PC-9 (cell line): ENCODE results near the gene SLMAP. TPM values are rescaled to one million over a fixed set of nuclear protein-coding genes. Genes with fewer than 3 reads are reported as not detected.
"Not testable (repeated sequence)": the region's sequence is repeated elsewhere in the genome, so short reads cannot be mapped to it uniquely, and the experiment has no call there.

Source experiments
- BruUV-seq: library from RNA; stranded (reverse); fragments of 400-500 nt; replicated peaks from 2 replicates; lab custom pipeline; 2021; lab: Mats Ljungman, UMichigan
- CTCF ChIA-PET: fragments of 300-600 bp; sonication (Branson Sonifier 250); formaldehyde crosslinking; loops from one replicate; lab custom pipeline; 2022; ENCODE audit warnings: antibody characterized with exemption; lab: Charles Lee
- POLR2A ChIA-PET: fragments of 300-600 bp; sonication (Branson Sonifier 250); formaldehyde crosslinking; loops from one replicate; lab custom pipeline; 2022; ENCODE audit warnings: antibody characterized with exemption; ENCODE audit not compliant: unreplicated experiment; lab: Charles Lee
- DNase-seq, 2 experiments: peaks; one replicate each; pipeline versions ENCODE4 v3.0.0 to v3.0.0-alpha.2; 2015 to 2022; ENCODE audit warnings: mixed read lengths in 1 of 2
- H2AFZ ChIP-seq: fragments of 200-600 bp; sonication (generic); 2 replicates; pipeline ENCODE4 v1.8.1; 2017; ENCODE audit warnings: antibody characterized with exemption
- H3F3A ChIP-seq: fragments of 200-600 bp; sonication (generic); 2 replicates; pipeline ENCODE4 v1.8.1; 2017; ENCODE audit warnings: antibody characterized with exemption, mild to moderate bottlenecking, low read depth; ENCODE audit not compliant: insufficient read depth
- H3K27ac ChIP-seq: fragments of 200-600 bp; sonication (generic); 2 replicates; pipeline ENCODE4 v1.6.1; 2016; ENCODE audit warnings: mixed run types
- H3K27me3 ChIP-seq: fragments of 200-600 bp; sonication (generic); 2 replicates; pipeline ENCODE4 v1.6.1; 2016; ENCODE audit warnings: low read depth, mixed run types; ENCODE audit not compliant: insufficient read depth
- H3K36me3 ChIP-seq: fragments of 200-600 bp; sonication (generic); 2 replicates; pipeline ENCODE4 v1.6.1; 2016; ENCODE audit warnings: low read depth, mixed run types
- H3K4me1 ChIP-seq: fragments of 200-600 bp; sonication (generic); replicated peaks from 2 replicates; pipeline ENCODE4 v1.6.1; 2016; ENCODE audit warnings: mixed run types; ENCODE audit not compliant: insufficient read depth
- H3K4me2 ChIP-seq: fragments of 200-600 bp; sonication (generic); 2 replicates; pipeline ENCODE4 v1.6.1; 2017; ENCODE audit warnings: mixed run types
- H3K4me3 ChIP-seq: fragments of 200-600 bp; sonication (generic); 2 replicates; pipeline ENCODE4 v1.6.1; 2016; ENCODE audit warnings: mixed run types
- H3K79me2 ChIP-seq: fragments of 200-600 bp; sonication (generic); 2 replicates; pipeline ENCODE4 v1.6.1; 2017; ENCODE audit warnings: low read depth, mixed run types
- H3K9me2 ChIP-seq: fragments of 200-600 bp; sonication (generic); 2 replicates; pipeline ENCODE4 v1.8.1; 2017; ENCODE audit warnings: mild to moderate bottlenecking; ENCODE audit not compliant: insufficient read depth
- H3K9me3 ChIP-seq: fragments of 200-600 bp; sonication (generic); 2 replicates; pipeline ENCODE4 v1.8.1; 2016; ENCODE audit warnings: low read depth; ENCODE audit not compliant: insufficient read depth
- H4K20me1 ChIP-seq: fragments of 200-600 bp; sonication (generic); 2 replicates; pipeline ENCODE4 v1.8.1; 2017; ENCODE audit not compliant: insufficient read depth
- EZH2 ChIP-seq: fragments of 200-600 bp; sonication (generic); IDR thresholded peaks from 2 replicates; pipeline ENCODE4 v1.8.0; 2017; ENCODE audit warnings: antibody characterized with exemption, low read depth
- intact Hi-C: fragments of 100-400 bp; cut with micrococcal nuclease; formaldehyde crosslinking; loops from one replicate; pipeline ENCODE4 v1.10.0; 2022; ENCODE audit not compliant: unreplicated experiment
- total RNA-seq: library from RNA; stranded (reverse); gene quantifications from 2 replicates; pipeline ENCODE4 v1.2.3, GENCODE V29; 2021
- TF ChIP-seq, protein P1 (sequence below): fragments of 200-600 bp; sonication (generic); conservative IDR thresholded peaks from 2 replicates; pipeline ENCODE4 v1.6.1; 2017; ENCODE audit warnings: mixed run types, antibody characterized with exemption, mild to moderate bottlenecking, moderate library complexity

The SLMAP gene
- total RNA-seq, 1 experiment from 2014 or later = 119 TPM

DNA sequence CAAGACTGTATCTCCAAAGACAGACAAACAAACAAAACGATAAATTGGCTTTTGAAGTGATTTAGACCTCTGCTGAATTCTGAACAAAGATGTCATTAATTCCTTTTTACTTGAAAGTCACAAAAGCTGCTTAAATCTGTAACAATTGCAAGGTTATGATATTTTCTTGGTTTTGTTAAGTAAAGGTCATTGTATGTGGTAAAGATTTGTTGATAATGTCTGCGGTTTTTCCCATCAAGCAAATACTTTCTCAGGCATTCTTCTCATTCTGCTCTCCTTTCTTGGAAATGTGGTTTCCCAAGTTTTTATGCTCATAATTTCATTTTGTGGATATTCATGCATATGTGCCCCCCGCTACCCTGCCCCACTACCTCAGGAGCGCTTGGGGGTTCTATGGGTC is 116.5 kb downstream of the SLMAP start:
- intact Hi-C loops = no loop called here
- 0 out of 2 replicates have a peak, but pooled peaks cover 7% of the 10 kb centered on the region for H3K36me3 ChIP-seq
- BruUV-seq = no TSS peak
- H3F3A ChIP-seq = no peaks in the 10 kb centered on the region
- no peak overlapping the region for H3K27ac ChIP-seq
- H3K9me2 ChIP-seq = no peaks in the 10 kb centered on the region
- no peaks in the 10 kb centered on the region for H3K9me3 ChIP-seq
- no peak overlapping the region for H2AFZ ChIP-seq
- POLR2A ChIA-PET = no interaction called here
- H3K79me2 ChIP-seq = no peaks in the 10 kb centered on the region
- CTCF ChIA-PET = no interaction called here
- H3K27me3 ChIP-seq = no peaks in the 10 kb centered on the region
- no peak for DNase-seq
- TF ChIP-seq, protein P1, sequence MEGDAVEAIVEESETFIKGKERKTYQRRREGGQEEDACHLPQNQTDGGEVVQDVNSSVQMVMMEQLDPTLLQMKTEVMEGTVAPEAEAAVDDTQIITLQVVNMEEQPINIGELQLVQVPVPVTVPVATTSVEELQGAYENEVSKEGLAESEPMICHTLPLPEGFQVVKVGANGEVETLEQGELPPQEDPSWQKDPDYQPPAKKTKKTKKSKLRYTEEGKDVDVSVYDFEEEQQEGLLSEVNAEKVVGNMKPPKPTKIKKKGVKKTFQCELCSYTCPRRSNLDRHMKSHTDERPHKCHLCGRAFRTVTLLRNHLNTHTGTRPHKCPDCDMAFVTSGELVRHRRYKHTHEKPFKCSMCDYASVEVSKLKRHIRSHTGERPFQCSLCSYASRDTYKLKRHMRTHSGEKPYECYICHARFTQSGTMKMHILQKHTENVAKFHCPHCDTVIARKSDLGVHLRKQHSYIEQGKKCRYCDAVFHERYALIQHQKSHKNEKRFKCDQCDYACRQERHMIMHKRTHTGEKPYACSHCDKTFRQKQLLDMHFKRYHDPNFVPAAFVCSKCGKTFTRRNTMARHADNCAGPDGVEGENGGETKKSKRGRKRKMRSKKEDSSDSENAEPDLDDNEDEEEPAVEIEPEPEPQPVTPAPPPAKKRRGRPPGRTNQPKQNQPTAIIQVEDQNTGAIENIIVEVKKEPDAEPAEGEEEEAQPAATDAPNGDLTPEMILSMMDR = no peak
- no peak for TF ChIP-seq EZH2
- no peaks in the 10 kb centered on the region for H4K20me1 ChIP-seq
- no peak overlapping the region for H3K4me3 ChIP-seq
- H3K4me2 ChIP-seq = no peak overlapping the region
- no peaks in the 10 kb centered on the region for H3K4me1 ChIP-seq

DNA sequence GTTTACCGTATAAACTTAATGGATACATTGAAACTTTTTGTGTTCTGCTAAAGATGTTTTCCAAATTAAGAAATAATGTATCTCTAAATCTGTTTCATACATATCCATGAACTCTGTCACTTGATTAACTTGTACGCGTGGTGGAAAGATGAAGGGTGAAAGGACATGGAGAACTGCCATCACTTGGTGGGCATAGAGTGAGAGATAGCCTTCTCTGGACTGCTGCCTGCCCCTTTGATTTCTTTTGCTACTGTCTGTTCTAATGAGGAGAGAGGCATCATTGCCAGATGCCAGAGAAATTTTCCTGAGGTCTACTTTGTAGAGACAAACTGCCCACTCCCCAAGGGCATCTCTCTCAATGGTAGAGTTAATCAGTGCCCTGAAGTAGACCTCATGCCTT is 120.5 kb downstream of the SLMAP start:
- Histone ChIP-seq H3K36me3 (no peaks in the 10 kb centered on the region), H3K27me3 (no peaks in the 10 kb centered on the region), H3K4me2 (no peak overlapping the region), H2AFZ (no peak overlapping the region), H4K20me1 (no peaks in the 10 kb centered on the region), H3K79me2 (no peaks in the 10 kb centered on the region), H3K4me3 (no peak overlapping the region), H3K9me3 (no peaks in the 10 kb centered on the region), H3K9me2 (no peaks in the 10 kb centered on the region), H3K4me1 (no peaks in the 10 kb centered on the region), H3F3A (no peaks in the 10 kb centered on the region), H3K27ac (no peak overlapping the region)
- CTCF ChIA-PET = no interaction called here
- DNase-seq = no peak
- POLR2A ChIA-PET = no interaction called here
- TF ChIP-seq EZH2 = no peak
- TF ChIP-seq, protein P1 = no peak
- intact Hi-C loops = no loop called here
- no TSS peak for BruUV-seq

DNA sequence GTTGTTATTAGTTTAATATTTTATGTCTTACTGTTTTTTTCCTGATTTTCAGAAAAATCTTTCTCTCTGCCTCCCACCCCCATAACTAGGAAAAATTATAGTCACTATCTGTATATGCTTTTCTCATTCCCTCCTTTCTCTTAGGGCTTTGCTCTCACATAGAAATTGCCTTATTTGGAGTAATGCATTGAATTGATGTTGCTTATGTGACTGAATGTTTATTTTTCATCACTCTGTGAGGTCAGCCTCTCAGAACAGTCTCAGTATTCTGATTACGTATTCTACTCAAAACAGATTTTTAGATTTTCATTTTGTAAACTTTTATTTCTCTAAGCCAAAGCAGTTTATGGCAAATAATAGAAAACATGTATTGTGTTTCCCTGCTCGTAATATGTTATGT is 121.0 kb downstream of the SLMAP start:
- no peaks in the 10 kb centered on the region for H3K27me3 ChIP-seq
- no peaks in the 10 kb centered on the region for H3K36me3 ChIP-seq
- no peak for DNase-seq
- TF ChIP-seq, protein P1 = no peak
- no peak for TF ChIP-seq EZH2
- H4K20me1 ChIP-seq = no peaks in the 10 kb centered on the region
- H3K9me3 ChIP-seq = no peaks in the 10 kb centered on the region
- H3K79me2 ChIP-seq = no peaks in the 10 kb centered on the region
- H3K9me2 ChIP-seq = no peaks in the 10 kb centered on the region
- intact Hi-C loops = no loop called here
- no peak overlapping the region for H3K4me2 ChIP-seq
- H3K4me1 ChIP-seq = no peaks in the 10 kb centered on the region
- H3K4me3 ChIP-seq = no peak overlapping the region
- no peaks in the 10 kb centered on the region for H3F3A ChIP-seq
- H2AFZ ChIP-seq = no peak overlapping the region
- ChIA-PET CTCF (no interaction called here), POLR2A (no interaction called here)
- H3K27ac ChIP-seq = no peak overlapping the region
- no TSS peak for BruUV-seq

- intact Hi-C loops, H3K4me3 ChIP-seq, H3K79me2 ChIP-seq, H3K9me3 ChIP-seq, POLR2A ChIA-PET, H3K27me3 ChIP-seq, H3K9me2 ChIP-seq, H3F3A ChIP-seq, H3K27ac ChIP-seq, BruUV-seq, H3K36me3 ChIP-seq, DNase-seq, H3K4me2 ChIP-seq, H2AFZ ChIP-seq, H3K4me1 ChIP-seq, H4K20me1 ChIP-seq: not testable (repeated sequence)
- CTCF ChIA-PET = interaction anchor here (0.6 kb wide), 1 partner anchor 784 kb away, joined by 3 read pairs; no protein-coding TSS in a partner anchor
These were observed 128.3 kb downstream of the SLMAP start for GRCh38 chr3:57884436-57884835.
